Peyer's patch (tissue), 4 donors: ENCODE data around the gene KRT1. TPM values are rescaled to one million over a fixed set of nuclear protein-coding genes. Genes with fewer than 3 reads are reported as not detected.

Source experiments
- DNase-seq, 3 donors: peaks; one replicate each; pipeline ENCODE4 v3.0.0-alpha.2; 2017 to 2019
- H3K27ac ChIP-seq, 4 donors: fragments of 200-600 bp; sonication (generic); one replicate each; pipeline ENCODE4 v1.5.1; 2016 to 2019
- H3K27me3 ChIP-seq, 2 donors: fragments of 200-600 bp; sonication (generic); one replicate each; pipeline ENCODE4 v1.5.1; 2019
- H3K36me3 ChIP-seq, 3 donors: fragments of 200-600 bp; sonication (generic); one replicate each; pipeline ENCODE4 v1.5.1; 2016 to 2019
- H3K4me1 ChIP-seq, 4 donors: fragments of 200-600 bp; sonication (generic); one replicate each; pipeline ENCODE4 v1.5.1; 2016 to 2019
- H3K4me3 ChIP-seq, 4 donors: fragments of 200-600 bp; sonication (generic); 1 replicate in 3 of 4; 2 replicates in 1 of 4; pipeline ENCODE4 v1.5.1; 2016 to 2019; ENCODE audit warnings: mild to moderate bottlenecking in 1 of 4
- H3K9me3 ChIP-seq, 4 donors: fragments of 200-600 bp; sonication (generic); one replicate each; pipeline ENCODE4 v1.5.1; 2016 to 2019; ENCODE audit warnings: mild to moderate bottlenecking in 1 of 4
- CTCF ChIP-seq, 6 experiments: fragments of 450-650 bp in 4 of 6; fragments of 200-600 bp in 2 of 6; sonication (generic) in 1 of 6; IDR thresholded peaks; one replicate each; pipeline ENCODE4 v1.5.1; 2017 to 2019; ENCODE audit warnings: antibody characterized with exemption in 6 of 6, mild to moderate bottlenecking in 3 of 6, moderate library complexity in 1 of 6
- POLR2A ChIP-seq, 2 donors: fragments of 450-650 bp; IDR thresholded peaks; one replicate each; pipeline ENCODE4 v1.5.1; 2017; ENCODE audit warnings: antibody characterized with exemption in 2 of 2, mild to moderate bottlenecking in 2 of 2, moderate library complexity in 2 of 2
- total RNA-seq, 4 donors: library from RNA; depleted of rRNA; stranded (reverse); fragments of >200 nt; gene quantifications; one replicate each; pipeline ENCODE4 v1.1.0, GENCODE V29; 2016

KRT1 gene
- total RNA-seq, 4 donors from 2014 or later = 0.76 to 1.7 (median 0.94) TPM; not detected in 1

- DNase-seq = no peak
- no peaks in the 10 kb centered on the region for H3K36me3 ChIP-seq
- H3K27ac ChIP-seq = no peak overlapping the region
- H3K9me3 ChIP-seq = no peaks in the 10 kb centered on the region
- no peaks in the 10 kb centered on the region for H3K4me1 ChIP-seq
- H3K4me3 ChIP-seq = no peak overlapping the region
- no peak for TF ChIP-seq POLR2A (IDR thresholded peaks at IDR 0.05)
- no peak for TF ChIP-seq CTCF (IDR thresholded peaks at IDR 0.05)
- H3K27me3 ChIP-seq = no peaks in the 10 kb centered on the region
Measured at GRCh38 chr12:52631264-52631663, 48.9 kb downstream of the KRT1 start.

GRCh38 chr12:52630599-52631200 is 49.5 kb downstream of the KRT1 start:
- DNase-seq = no peak
- no peaks in the 10 kb centered on the region for H3K36me3 ChIP-seq
- H3K27ac ChIP-seq = no peak overlapping the region
- no peak overlapping the region for H3K4me3 ChIP-seq
- TF ChIP-seq POLR2A (IDR thresholded peaks at IDR 0.05) (no peak), CTCF (IDR thresholded peaks at IDR 0.05) (no peak)
- no peaks in the 10 kb centered on the region for H3K4me1 ChIP-seq
- no peaks in the 10 kb centered on the region for H3K27me3 ChIP-seq
- no peaks in the 10 kb centered on the region for H3K9me3 ChIP-seq

- no peaks in the 10 kb centered on the region for H3K36me3 ChIP-seq
- no peaks in the 10 kb centered on the region for H3K9me3 ChIP-seq
- TF ChIP-seq CTCF (IDR thresholded peaks at IDR 0.05) (no peak), POLR2A (IDR thresholded peaks at IDR 0.05) (no peak)
- H3K4me3 ChIP-seq = no peak overlapping the region
- no peak for DNase-seq
- no peaks in the 10 kb centered on the region for H3K27me3 ChIP-seq
- no peak overlapping the region for H3K27ac ChIP-seq
- H3K4me1 ChIP-seq = no peaks in the 10 kb centered on the region
Measured at GRCh38 chr12:52630008-52630500, 50.2 kb downstream of the KRT1 start.

- no peaks in the 10 kb centered on the region for H3K27me3 ChIP-seq
- H3K27ac ChIP-seq = no peak overlapping the region
- no peaks in the 10 kb centered on the region for H3K4me1 ChIP-seq
- DNase-seq = no peak
- no peaks in the 10 kb centered on the region for H3K9me3 ChIP-seq
- no peak overlapping the region for H3K4me3 ChIP-seq
- TF ChIP-seq POLR2A (IDR thresholded peaks at IDR 0.05) (no peak), CTCF (IDR thresholded peaks at IDR 0.05) (no peak)
- no peaks in the 10 kb centered on the region for H3K36me3 ChIP-seq
Measured at GRCh38 chr12:52629281-52630007, 50.8 kb downstream of the KRT1 start.

GRCh38 chr12:52628841-52629240 is 51.4 kb downstream of the KRT1 start:
- Histone ChIP-seq H3K27me3 (no peaks in the 10 kb centered on the region), H3K36me3 (no peaks in the 10 kb centered on the region), H3K27ac (no peak overlapping the region), H3K4me1 (no peaks in the 10 kb centered on the region), H3K9me3 (no peaks in the 10 kb centered on the region), H3K4me3 (no peak overlapping the region)
- TF ChIP-seq POLR2A (IDR thresholded peaks at IDR 0.05) (no peak), CTCF (IDR thresholded peaks at IDR 0.05) (no peak)
- DNase-seq = no peak
